Mesothelial cell of epicardium (in vitro differentiated cells): ENCODE measurements around the gene CSTB. TPM values are rescaled to one million over a fixed set of nuclear protein-coding genes. Genes with fewer than 3 reads are reported as not detected.

ENCODE experiments used
- DNase-seq, 2 experiments: peaks; one replicate each; pipeline ENCODE4 v3.0.0; 2021; ENCODE audit warnings: low spot score in 2 of 2; ENCODE audit not compliant: unreplicated experiment in 2 of 2
- H3K27ac Mint-ChIP-seq: 2 replicates; pipeline ENCODE4 v1.8.0; 2021; ENCODE audit warnings: mixed read lengths
- H3K27me3 Mint-ChIP-seq: 2 replicates; pipeline ENCODE4 v1.8.0; 2021; ENCODE audit warnings: low read depth, mixed read lengths
- H3K36me3 Mint-ChIP-seq: 2 replicates; pipeline ENCODE4 v1.8.0; 2021; ENCODE audit warnings: mixed read lengths
- H3K4me1 Mint-ChIP-seq: 2 replicates; pipeline ENCODE4 v1.8.0; 2021; ENCODE audit warnings: mixed read lengths
- H3K4me3 Mint-ChIP-seq: 2 replicates; pipeline ENCODE4 v1.8.0; 2021; ENCODE audit warnings: mild to moderate bottlenecking, moderate library complexity, mixed read lengths
- H3K9me3 Mint-ChIP-seq: 2 replicates; pipeline ENCODE4 v1.8.0; 2021; ENCODE audit warnings: mixed read lengths
- total RNA-seq: library from RNA; stranded (reverse); gene quantifications from 3 replicates; pipeline ENCODE4 v1.2.1, GENCODE V29; 2021
- TF ChIP-seq, protein P1 (sequence below): fragments of 200-600 bp; sonication (generic); IDR thresholded peaks from one replicate; pipeline ENCODE4 v1.5.0; 2021; ENCODE audit warnings: antibody characterized with exemption; ENCODE audit not compliant: unreplicated experiment

Gene CSTB
- total RNA-seq, 1 donor from 2014 or later = 23.3 TPM

DNA sequence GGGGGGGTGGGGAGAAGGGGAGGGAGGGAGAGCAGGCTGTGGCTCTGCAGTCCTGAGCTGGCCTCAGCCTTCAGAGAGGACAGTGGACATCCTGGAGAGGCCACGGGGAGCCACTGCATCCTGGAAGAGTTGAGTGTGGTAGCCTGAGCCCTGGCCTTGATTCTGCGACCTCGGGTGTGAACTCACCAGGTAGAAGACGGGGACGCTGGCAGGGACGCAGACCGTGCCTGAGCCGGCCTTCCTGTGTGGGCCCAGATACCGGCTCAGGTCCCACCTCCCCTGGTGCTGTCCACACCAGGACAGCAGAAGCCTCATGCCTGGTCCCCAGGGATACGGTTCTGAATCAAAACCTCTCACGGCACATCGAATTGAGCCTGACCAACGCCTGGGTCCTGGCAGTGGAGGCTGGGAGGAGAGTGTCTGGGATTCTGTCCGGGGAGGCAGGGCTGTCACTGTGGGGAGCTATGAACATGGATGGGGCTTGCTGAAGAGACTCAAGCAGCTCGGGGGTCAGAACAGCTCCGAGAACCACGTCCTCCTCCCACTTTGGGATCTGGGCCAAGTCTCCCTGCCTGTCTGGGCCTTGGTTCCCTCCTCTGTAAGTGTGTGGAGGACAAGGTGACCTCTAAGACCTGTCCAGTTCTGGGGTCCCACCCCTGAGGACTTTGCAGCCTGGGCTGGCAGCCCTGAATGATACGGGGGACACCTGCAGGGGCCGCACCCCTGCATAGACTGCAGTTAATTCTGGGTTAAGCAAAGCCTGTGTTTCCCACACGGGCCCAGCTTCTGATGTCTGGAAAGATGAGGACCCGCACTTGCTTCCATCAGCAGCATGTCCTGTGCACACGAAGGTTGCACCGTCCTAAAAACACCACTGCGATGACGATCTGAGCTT, 43.6 kb upstream of the CSTB start:
- peaks cover 2% of the 10 kb centered on the region for H3K4me1 Mint-ChIP-seq
- no peak for DNase-seq
- no peak overlapping the region for H3K4me3 Mint-ChIP-seq
- H3K27ac Mint-ChIP-seq = no peak overlapping the region
- peaks cover 2% of the 10 kb centered on the region for H3K27me3 Mint-ChIP-seq
- TF ChIP-seq, protein P1, sequence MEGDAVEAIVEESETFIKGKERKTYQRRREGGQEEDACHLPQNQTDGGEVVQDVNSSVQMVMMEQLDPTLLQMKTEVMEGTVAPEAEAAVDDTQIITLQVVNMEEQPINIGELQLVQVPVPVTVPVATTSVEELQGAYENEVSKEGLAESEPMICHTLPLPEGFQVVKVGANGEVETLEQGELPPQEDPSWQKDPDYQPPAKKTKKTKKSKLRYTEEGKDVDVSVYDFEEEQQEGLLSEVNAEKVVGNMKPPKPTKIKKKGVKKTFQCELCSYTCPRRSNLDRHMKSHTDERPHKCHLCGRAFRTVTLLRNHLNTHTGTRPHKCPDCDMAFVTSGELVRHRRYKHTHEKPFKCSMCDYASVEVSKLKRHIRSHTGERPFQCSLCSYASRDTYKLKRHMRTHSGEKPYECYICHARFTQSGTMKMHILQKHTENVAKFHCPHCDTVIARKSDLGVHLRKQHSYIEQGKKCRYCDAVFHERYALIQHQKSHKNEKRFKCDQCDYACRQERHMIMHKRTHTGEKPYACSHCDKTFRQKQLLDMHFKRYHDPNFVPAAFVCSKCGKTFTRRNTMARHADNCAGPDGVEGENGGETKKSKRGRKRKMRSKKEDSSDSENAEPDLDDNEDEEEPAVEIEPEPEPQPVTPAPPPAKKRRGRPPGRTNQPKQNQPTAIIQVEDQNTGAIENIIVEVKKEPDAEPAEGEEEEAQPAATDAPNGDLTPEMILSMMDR = no peak
- H3K9me3 Mint-ChIP-seq = peaks cover 6% of the 10 kb centered on the region
- H3K36me3 Mint-ChIP-seq = no peaks in the 10 kb centered on the region

DNA sequence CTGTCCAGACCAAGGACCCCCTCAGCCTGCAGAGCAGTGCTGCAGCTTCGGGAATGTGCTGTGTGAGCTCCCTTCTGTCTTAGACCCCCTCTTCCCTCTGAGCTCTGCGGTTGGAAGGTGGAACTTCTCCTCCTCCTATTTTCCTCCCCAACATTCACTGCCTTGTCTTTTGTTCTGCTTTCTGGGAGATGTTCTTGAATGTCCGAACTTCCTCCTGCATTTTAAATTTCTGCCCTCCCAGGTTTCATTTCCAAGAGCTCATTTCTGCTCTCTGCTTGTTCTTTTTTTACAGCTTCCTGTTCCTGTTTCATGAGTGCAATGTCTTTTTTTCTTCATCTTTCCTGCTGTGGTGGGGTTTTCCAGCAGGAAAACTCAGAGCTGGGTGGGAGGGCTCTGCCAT, 42.6 kb upstream of the CSTB start:
- Mint-ChIP-seq H3K4me3 (no peak overlapping the region), H3K4me1 (peaks cover 4% of the 10 kb centered on the region), H3K36me3 (no peaks in the 10 kb centered on the region), H3K27me3 (peaks cover 4% of the 10 kb centered on the region), H3K27ac (no peak overlapping the region), H3K9me3 (peaks cover 6% of the 10 kb centered on the region)
- no peak for DNase-seq
- TF ChIP-seq, protein P1 = no peak

DNA sequence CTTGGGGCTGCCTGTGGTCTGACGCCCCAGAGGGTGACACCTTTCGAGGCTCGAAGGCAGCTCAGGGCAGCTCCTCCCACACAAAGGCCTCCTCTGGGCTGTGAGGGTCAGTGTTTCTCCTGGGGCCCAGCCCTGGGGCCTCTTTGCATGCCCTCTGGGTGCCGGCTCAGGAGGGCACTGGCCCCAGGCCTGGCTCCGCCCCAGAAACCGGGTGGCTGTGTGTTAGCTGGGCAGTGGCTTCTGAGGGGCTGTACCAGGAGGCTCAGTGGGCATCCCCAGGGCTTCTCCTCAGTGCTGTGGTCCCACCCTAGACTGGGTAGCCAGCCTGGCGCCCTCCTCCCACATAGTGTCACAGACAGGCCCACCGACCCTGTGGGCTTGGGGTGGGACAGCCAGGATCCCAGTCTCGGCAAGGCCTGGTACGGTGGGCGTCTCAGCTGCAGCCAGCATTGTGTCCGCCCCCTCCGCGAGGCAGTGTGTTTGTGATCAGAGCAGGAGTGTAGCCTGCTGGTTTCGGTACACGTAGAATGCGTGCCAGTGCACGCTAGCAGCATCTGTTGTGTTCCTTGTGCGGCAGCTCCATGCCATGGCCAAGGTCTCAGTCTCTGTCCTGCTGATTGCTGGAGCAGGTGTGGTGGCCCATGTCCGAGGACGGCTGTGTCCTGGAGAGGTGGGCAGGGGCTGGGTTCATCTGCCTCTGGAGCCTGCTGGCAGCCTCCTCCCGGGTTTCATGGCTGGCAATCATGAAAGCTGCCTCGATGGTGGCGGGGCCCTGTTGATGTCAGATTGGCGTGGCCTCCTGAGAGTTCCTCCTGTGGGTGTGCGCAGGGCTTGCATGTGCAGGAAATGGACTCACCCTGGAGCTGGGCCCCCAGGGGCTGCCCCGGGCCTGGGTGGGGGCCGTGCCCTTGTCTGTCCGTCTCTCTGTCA, 41.3 kb upstream of the CSTB start:
- TF ChIP-seq, protein P1 = no peak
- DNase-seq = no peak
- peaks cover 4% of the 10 kb centered on the region for H3K4me1 Mint-ChIP-seq
- peaks cover 4% of the 10 kb centered on the region for H3K27me3 Mint-ChIP-seq
- H3K4me3 Mint-ChIP-seq = no peak overlapping the region
- H3K36me3 Mint-ChIP-seq = no peaks in the 10 kb centered on the region
- H3K27ac Mint-ChIP-seq = no peak overlapping the region
- H3K9me3 Mint-ChIP-seq = peaks cover 6% of the 10 kb centered on the region

DNA sequence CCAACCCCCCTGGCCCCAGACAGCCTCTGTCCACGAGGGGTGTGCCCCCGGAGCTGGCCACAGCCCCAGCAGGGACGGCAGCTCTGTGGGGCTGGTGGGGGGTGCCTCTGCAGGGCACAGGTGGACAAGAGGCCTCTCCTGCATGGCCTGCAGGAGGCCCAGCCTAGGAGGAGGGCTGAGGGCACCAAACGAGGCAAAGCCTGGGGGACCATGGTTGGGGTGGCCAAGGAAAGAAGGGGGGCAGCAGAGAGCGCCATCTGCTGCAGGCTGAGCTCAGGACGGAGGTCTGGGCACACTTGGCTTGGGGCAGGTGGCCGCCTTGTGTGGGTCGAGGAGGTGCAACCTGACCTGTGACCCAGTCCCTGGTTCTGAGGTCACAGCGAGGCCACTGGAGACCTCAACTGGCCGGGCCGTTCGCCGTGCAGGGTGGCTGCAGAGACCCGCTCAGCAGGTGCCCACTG, 40.5 kb upstream of the CSTB start:
- H3K4me3 Mint-ChIP-seq = no peak overlapping the region
- TF ChIP-seq, protein P1 = no peak
- H3K27ac Mint-ChIP-seq = no peak overlapping the region
- peaks cover 6% of the 10 kb centered on the region for H3K9me3 Mint-ChIP-seq
- H3K4me1 Mint-ChIP-seq = peaks cover 4% of the 10 kb centered on the region
- DNase-seq = no peak
- peaks cover 4% of the 10 kb centered on the region for H3K27me3 Mint-ChIP-seq
- no peaks in the 10 kb centered on the region for H3K36me3 Mint-ChIP-seq

DNA sequence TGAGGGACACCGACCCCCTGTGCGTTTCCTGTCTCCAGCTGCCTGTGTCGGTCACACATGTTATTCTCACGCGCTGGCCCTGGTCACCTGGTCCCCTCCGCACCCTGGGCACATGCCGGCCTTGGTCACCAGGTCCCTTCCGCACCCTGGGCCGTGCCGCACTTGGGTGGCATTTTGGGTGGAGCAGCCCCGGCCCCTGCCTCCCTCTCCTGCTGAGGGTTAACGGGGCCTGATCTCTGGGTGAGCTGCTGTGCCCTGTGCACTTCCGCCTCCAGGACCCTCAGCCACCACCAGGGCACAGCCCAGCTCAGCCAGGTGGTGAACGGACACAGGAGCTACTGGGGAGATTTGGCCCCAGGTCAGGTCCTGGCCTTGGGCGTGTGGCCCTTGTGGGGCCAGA, 39.9 kb upstream of the CSTB start:
- H3K4me1 Mint-ChIP-seq = peaks cover 4% of the 10 kb centered on the region
- peaks cover 6% of the 10 kb centered on the region for H3K9me3 Mint-ChIP-seq
- H3K27me3 Mint-ChIP-seq = peaks cover 4% of the 10 kb centered on the region
- no peak overlapping the region for H3K4me3 Mint-ChIP-seq
- no peak for DNase-seq
- TF ChIP-seq, protein P1 = no peak
- H3K27ac Mint-ChIP-seq = no peak overlapping the region
- no peaks in the 10 kb centered on the region for H3K36me3 Mint-ChIP-seq
